ENCODE measurements around the gene CD226. TPM values are rescaled to one million over a fixed set of nuclear protein-coding genes. Genes with fewer than 3 reads are reported as not detected.

The CD226 gene
- total and polyA plus RNA-seq, 2 of the 13 experiments (the other 11 are each of a cell fraction or from before 2014, with no cell fraction given), result 0.13 to 0.77 TPM

GRCh38 chr18:69890558-69890957 is 57.1 kb downstream of the CD226 start:
- Histone ChIP-seq H3K4me3 (replicated peaks in 1 of 3; ENCODE audit: insufficient read depth in 1 of 3, low read depth in 2 of 3, low read length in 3 of 3) (no peak overlapping the region), H4K20me1 (ENCODE audit: insufficient read depth, low read length) (no peaks in the 10 kb centered on the region), H3K9ac (ENCODE audit: insufficient read depth, low read depth, low read length) (no peak overlapping the region), H3K4me2 (ENCODE audit: low read depth, low read length) (no peak overlapping the region), H3K27me3 (ENCODE audit: control insufficient read depth in 1 of 2, insufficient read depth in 2 of 2, low read length in 2 of 2) (no peaks in the 10 kb centered on the region), H3K27ac (ENCODE audit: extremely low read length, insufficient read depth, low read length) (no peak overlapping the region), H3K4me1 (ENCODE audit: insufficient read depth, low read length) (peaks cover 10% of the 10 kb centered on the region), H3K36me3 (replicated peaks in 1 of 2; ENCODE audit: control insufficient read depth in 1 of 2, insufficient read depth in 2 of 2, low read length in 2 of 2) (no peaks in the 10 kb centered on the region), H2AFZ (ENCODE audit: low read length) (no peak overlapping the region), H3K79me2 (ENCODE audit: insufficient read depth, low read length) (no peaks in the 10 kb centered on the region), H3K9me3 (ENCODE audit: low read length) (no peaks in the 10 kb centered on the region)
- intact Hi-C loops (cut with micrococcal nuclease; ENCODE audit: unreplicated experiment), result no loop called here
- ATAC-seq, result no peak
- CTCF ChIA-PET (ENCODE audit: low intra/inter-chr PET ratio, low total read pairs), result no interaction called here
- no TSS peak for BruUV-seq (replicated peaks)
- POLR2A ChIA-PET, result no interaction called here
- no peak for DNase-seq (ENCODE audit: low spot score)
- in situ Hi-C loops (cut with HindIII; ENCODE audit: extremely low pct_ligation_motif_present, low pct_unique_long_range_greater_than_20kb), result no loop called here
- WGBS (ENCODE audit: low lambda C conversion rate), result 95% methylated on average over 1 of the region's 1 CpG
- no peak for FAIRE-seq
- no peak for TF ChIP-seq PAX8 (CRISPR knock-in tag; IDR thresholded peaks at IDR 0.05; ENCODE audit: borderline replicate concordance)
- TF ChIP-seq ZNF644 (CRISPR knock-in tag; IDR thresholded peaks at IDR 0.05; ENCODE audit: low read depth), result no peak
- no peak for TF ChIP-seq JDP2 (CRISPR knock-in tag; IDR thresholded peaks at IDR 0.05; ENCODE audit: borderline replicate concordance)
- no peak for TF ChIP-seq ZNF350 (CRISPR knock-in tag; IDR thresholded peaks at IDR 0.05; ENCODE audit: borderline replicate concordance, low read depth)
- no peak for TF ChIP-seq ZNF646 (CRISPR knock-in tag; IDR thresholded peaks at IDR 0.05)
- no peak for TF ChIP-seq FOXA3 (CRISPR knock-in tag; IDR thresholded peaks at IDR 0.05)
- TF ChIP-seq PHF20 (CRISPR knock-in tag; IDR thresholded peaks at IDR 0.05), result no peak
- TF ChIP-seq ZNF160 (CRISPR knock-in tag; IDR thresholded peaks at IDR 0.05), result no peak
- TF ChIP-seq ZBTB43 (CRISPR knock-in tag; conservative IDR thresholded peaks at IDR 0.05), result no peak
- no peak for TF ChIP-seq ZNF777 (CRISPR knock-in tag; IDR thresholded peaks at IDR 0.05)
- TF ChIP-seq MXD1 (CRISPR knock-in tag; IDR thresholded peaks at IDR 0.05), result no peak
- no peak for TF ChIP-seq ZFP62 (CRISPR knock-in tag; IDR thresholded peaks at IDR 0.05)
- TF ChIP-seq ZNF30 (CRISPR knock-in tag; IDR thresholded peaks at IDR 0.05), result no peak
- TF ChIP-seq TBL1XR1 (IDR thresholded peaks at IDR 0.05; ENCODE audit: borderline replicate concordance, low read length, partially characterized antibody), result no peak
- no peak for TF ChIP-seq HNRNPH1 (optimal IDR thresholded peaks at IDR 0.05; ENCODE audit: low read depth, low read length)
